Aorta (tissue), 5 donors: Measurements from ENCODE around the gene S100B. TPM values are rescaled to one million over a fixed set of nuclear protein-coding genes. Genes with fewer than 3 reads are reported as not detected.
"Not testable (repeated sequence)": the region's sequence is repeated elsewhere in the genome, so short reads cannot be mapped to it uniquely, and the experiment has no call there.

ENCODE experiments used
- ATAC-seq: fragments of 200-7000 bp; cut with Tn5 transposase; one replicate; pipeline ENCODE4 v1.9.1; 2022; ENCODE audit warnings: moderate library complexity; ENCODE audit not compliant: low FRiP score
- DNase-seq, 2 donors: peaks; one replicate each; pipeline ENCODE4 v3.0.0-alpha.2; 2020
- H3K27ac ChIP-seq, 2 donors: one replicate each; pipeline ENCODE4 v1.5.1; 2013; ENCODE audit warnings: low read length in 2 of 2, mild to moderate bottlenecking in 2 of 2, moderate library complexity in 2 of 2, control low read depth in 1 of 2, inconsistent platforms in 1 of 2, low read depth in 1 of 2
- H3K27me3 ChIP-seq, 2 donors: one replicate each; pipeline ENCODE4 v1.6.1; 2013; ENCODE audit warnings: control low read depth in 1 of 2, low read length in 1 of 2, mild to moderate bottlenecking in 1 of 2, moderate library complexity in 1 of 2; ENCODE audit not compliant: insufficient read depth in 2 of 2, control insufficient read depth in 1 of 2
- H3K36me3 ChIP-seq, 2 donors: one replicate each; pipeline ENCODE4 v1.6.1; 2013; ENCODE audit warnings: control low read depth in 1 of 2, low read length in 1 of 2, mild to moderate bottlenecking in 1 of 2; ENCODE audit not compliant: insufficient read depth in 2 of 2, control insufficient read depth in 1 of 2
- H3K4me1 ChIP-seq, 2 donors: one replicate each; pipeline ENCODE4 v1.6.1; 2013; ENCODE audit warnings: low read length in 2 of 2, control low read depth in 1 of 2, mild to moderate bottlenecking in 1 of 2, moderate library complexity in 1 of 2; ENCODE audit not compliant: insufficient read depth in 2 of 2, control insufficient read depth in 1 of 2
- H3K4me3 ChIP-seq, 2 donors: one replicate each; pipeline ENCODE4 v1.5.1; 2013; ENCODE audit warnings: low read length in 2 of 2, control low read depth in 1 of 2, mild to moderate bottlenecking in 1 of 2
- H3K9me3 ChIP-seq: one replicate; pipeline ENCODE4 v1.6.1; 2013; ENCODE audit warnings: mild to moderate bottlenecking, low read length; ENCODE audit not compliant: control insufficient read depth
- WGBS, 2 donors: extraction: QIAGEN DNeasy Blood & Tissue Kit; methylation state at CpG; one replicate each; pipeline ENCODE4 v1.1.7; 2013; 5-methylcytosine and 5-hydroxymethylcytosine counted together
- intact Hi-C, 2 donors: fragments of 100-400 bp; cut with DNase I; formaldehyde crosslinking; loops; one replicate each; pipeline versions ENCODE4 v1.14.2 to v1.15.0; 2022
- polyA plus RNA-seq, 2 donors: library from polyadenylated mRNA; stranded (reverse); fragments of 200-250 nt; gene quantifications; one replicate each; pipeline ENCODE4 v1.2.3, GENCODE V29; 2013
- total RNA-seq, 2 donors: library from RNA; stranded (reverse); fragmentation: NEBNext Ultra II Directional; extraction: Animal tissue kit (Norgen Biotek cat#: 25700); gene quantifications; one replicate each; pipeline ENCODE4 v1.2.1, GENCODE V29; 2021
- donor health status: healthy with polysubstance abuse.
- donor health status: Bipolar disorder and iron deficiency.
- donor health status: DM: no; HTN: no; CAD: no.
- donor health status: DM: no; HTN: no; CAD: no.
- donor health status: DM: yes; HTN: yes; CAD: no.

S100B gene
- total and polyA plus RNA-seq, 4 donors = 1.1 to 8.7 (median 5.6) TPM

GRCh38 chr21:46633566-46633965 is 28.7 kb upstream of the S100B start:
- H3K27me3 ChIP-seq = no peaks in the 10 kb centered on the region
- intact Hi-C loops = no loop called here
- DNase-seq = no peak
- ATAC-seq = no peak
- H3K9me3 ChIP-seq = no peaks in the 10 kb centered on the region
- no peaks in the 10 kb centered on the region for H3K4me1 ChIP-seq
- H3K27ac ChIP-seq = no peak overlapping the region
- 95 to 96% methylated on average over 5 of the region's 5 CpGs for WGBS, 2 donors
- no peaks in the 10 kb centered on the region for H3K36me3 ChIP-seq
- no peak overlapping the region for H3K4me3 ChIP-seq

- H3K27ac ChIP-seq, H3K27me3 ChIP-seq, H3K9me3 ChIP-seq, DNase-seq, H3K36me3 ChIP-seq, ATAC-seq, H3K4me3 ChIP-seq, intact Hi-C loops, H3K4me1 ChIP-seq: not testable (repeated sequence)
- 68 to 88% methylated on average over 2 of the region's 2 CpGs for WGBS, 2 donors
These were observed 26.0 kb upstream of the S100B start for GRCh38 chr21:46630915-46631314.

- intact Hi-C loops = no loop called here
- Histone ChIP-seq H3K27me3 (no peaks in the 10 kb centered on the region), H3K27ac (no peak overlapping the region), H3K4me3 (no peak overlapping the region), H3K4me1 (no peaks in the 10 kb centered on the region), H3K36me3 (no peaks in the 10 kb centered on the region), H3K9me3 (peaks cover 5% of the 10 kb centered on the region)
- 76 to 79% methylated on average over 6 of the region's 6 CpGs for WGBS, 2 donors
- ATAC-seq (no peak), DNase-seq (no peak)
These were observed 24.0 kb upstream of the S100B start for GRCh38 chr21:46628868-46629267.

- WGBS, 2 donors = 89 to 91% methylated on average over 4 of the region's 4 CpGs
- ATAC-seq (no peak), DNase-seq (no peak)
- Histone ChIP-seq H3K36me3 (no peaks in the 10 kb centered on the region), H3K27ac (no peak overlapping the region), H3K4me3 (no peak overlapping the region), H3K4me1 (no peaks in the 10 kb centered on the region), H3K27me3 (no peaks in the 10 kb centered on the region), H3K9me3 (peaks cover 5% of the 10 kb centered on the region)
- intact Hi-C loops = no loop called here
These were observed 22.8 kb upstream of the S100B start for GRCh38 chr21:46627726-46628125.

- intact Hi-C loops = no loop called here
These were observed 22.2 kb upstream of the S100B start for GRCh38 chr21:46626975-46627501.

GRCh38 chr21:46626536-46626935 is 21.7 kb upstream of the S100B start:
- H3K27me3 ChIP-seq = no peaks in the 10 kb centered on the region
- no peak overlapping the region for H3K4me3 ChIP-seq
- 96% methylated on average over 7 of the region's 7 CpGs for WGBS, 2 donors
- ATAC-seq (no peak), DNase-seq (no peak)
- no peaks in the 10 kb centered on the region for H3K36me3 ChIP-seq
- no peak overlapping the region for H3K27ac ChIP-seq
- intact Hi-C loops = no loop called here
- peaks cover 5% of the 10 kb centered on the region for H3K9me3 ChIP-seq
- H3K4me1 ChIP-seq = no peaks in the 10 kb centered on the region

More at GRCh38 chr21:46626975-46627501, 22.2 kb upstream of the S100B start:
- WGBS, 2 donors = 83 to 85% methylated on average over 6 of the region's 6 CpGs
- no peak for ATAC-seq
- Histone ChIP-seq H3K4me1 (no peaks in the 10 kb centered on the region), H3K27me3 (no peaks in the 10 kb centered on the region), H3K36me3 (no peaks in the 10 kb centered on the region), H3K4me3 (no peak overlapping the region), H3K27ac (no peak overlapping the region), H3K9me3 (peaks cover 5% of the 10 kb centered on the region)
- no peak for DNase-seq

GRCh38 chr21:46625759-46626158 is 20.9 kb upstream of the S100B start:
- WGBS, 2 donors = 80 to 85% methylated on average over 1 of the region's 1 CpG

GRCh38 chr21:46624050-46624449 is 19.2 kb upstream of the S100B start:
- Histone ChIP-seq H3K27ac (no peak overlapping the region), H3K9me3 (peaks cover 5% of the 10 kb centered on the region), H3K4me3 (no peak overlapping the region), H3K4me1 (no peaks in the 10 kb centered on the region), H3K27me3 (no peaks in the 10 kb centered on the region), H3K36me3 (no peaks in the 10 kb centered on the region)
- ATAC-seq = no peak
- DNase-seq = no peak
- intact Hi-C loops = no loop called here
- WGBS, 2 donors = 77 to 87% methylated on average over 16 of the region's 16 CpGs

More at GRCh38 chr21:46625759-46626158, 20.9 kb upstream of the S100B start:
- intact Hi-C loops = no loop called here
- ATAC-seq (no peak), DNase-seq (no peak)
- no peaks in the 10 kb centered on the region for H3K27me3 ChIP-seq
- no peaks in the 10 kb centered on the region for H3K36me3 ChIP-seq
- H3K27ac ChIP-seq = no peak overlapping the region
- no peak overlapping the region for H3K4me3 ChIP-seq
- H3K4me1 ChIP-seq = no peaks in the 10 kb centered on the region
- H3K9me3 ChIP-seq = peaks cover 5% of the 10 kb centered on the region

GRCh38 chr21:46622226-46622625 is 17.3 kb upstream of the S100B start:
- WGBS, 2 donors = 3% methylated on average over 4 of the region's 4 CpGs
- DNase-seq = peak; percentile 73 to 83
- Histone ChIP-seq H3K27ac (peak overlapping the region; percentile 69 to 79), H3K4me3 (no peak overlapping the region), H3K27me3 (no peaks in the 10 kb centered on the region), H3K4me1 (no peaks in the 10 kb centered on the region), H3K36me3 (no peaks in the 10 kb centered on the region), H3K9me3 (peaks cover 5% of the 10 kb centered on the region)
- intact Hi-C loops = no loop called here
- peak; percentile 76 for ATAC-seq
